IMR-90 (cell line): Measurements from ENCODE around the gene ATF7IP2.

Experiments used
- FOS ChIP-seq: fragments of 150-350 bp; IDR thresholded peaks from 2 replicates; pipeline ENCODE4 v1.6.1; 2016; ENCODE audit warnings: low read depth, low read length
- MAFK ChIP-seq: IDR thresholded peaks from 2 replicates; pipeline ENCODE4 v1.6.1; 2012; ENCODE audit warnings: low read depth, low read length, improper control_type of control experiment
- MXI1 ChIP-seq: IDR thresholded peaks from 2 replicates; pipeline ENCODE4 v1.6.1; 2012; ENCODE audit warnings: low read depth, mild to moderate bottlenecking, low read length, moderate library complexity, borderline replicate concordance
- POLR2A ChIP-seq: IDR thresholded peaks from 2 replicates; pipeline ENCODE4 v1.6.1; 2012; ENCODE audit warnings: mild to moderate bottlenecking, low read depth, low read length
- RAD21 ChIP-seq: IDR thresholded peaks from 2 replicates; pipeline ENCODE4 v1.6.1; 2012; ENCODE audit warnings: low read length, improper control_type of control experiment
- SMC3 ChIP-seq: fragments of 150-350 bp; IDR thresholded peaks from 2 replicates; pipeline ENCODE4 v1.6.1; 2016; ENCODE audit warnings: low read depth, mild to moderate bottlenecking, antibody characterized with exemption, low read length, moderate library complexity
- TF ChIP-seq, protein P1 (sequence below): conservative IDR thresholded peaks from 2 replicates; pipeline ENCODE4 v1.5.1; 2012; ENCODE audit warnings: mild to moderate bottlenecking, low read depth, low read length, improper control_type of control experiment
- TF ChIP-seq, protein P2 (sequence below): fragments of 150-350 bp; IDR thresholded peaks from 2 replicates; pipeline ENCODE4 v1.6.1; 2017; ENCODE audit warnings: mild to moderate bottlenecking, antibody characterized with exemption, low read length, low read depth

DNA sequence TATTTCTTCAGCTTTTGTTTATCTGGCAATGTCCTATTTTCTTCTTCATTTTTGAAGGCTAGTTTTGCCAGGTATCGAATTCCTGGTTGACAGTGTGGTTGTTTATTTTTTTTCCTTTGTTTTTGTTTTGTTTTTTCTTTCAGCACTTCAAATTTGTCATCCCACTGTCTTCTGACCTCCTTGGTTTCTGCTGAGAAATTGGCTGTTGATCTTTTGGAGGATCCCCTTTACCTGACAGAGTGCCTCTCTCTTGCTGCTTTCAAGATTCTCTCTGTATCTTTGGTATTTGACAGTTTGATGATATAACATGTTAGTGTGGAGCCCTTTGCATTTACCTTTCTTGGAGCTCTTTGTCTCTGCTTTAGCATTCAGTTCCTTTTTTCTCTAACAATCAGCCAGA lies 9.6 kb upstream of the ATF7IP2 start:
- TF ChIP-seq MAFK (no peak), SMC3 (no peak), POLR2A (no peak), RAD21 (no peak), MXI1 (no peak), FOS (no peak)
- TF ChIP-seq, protein P1, sequence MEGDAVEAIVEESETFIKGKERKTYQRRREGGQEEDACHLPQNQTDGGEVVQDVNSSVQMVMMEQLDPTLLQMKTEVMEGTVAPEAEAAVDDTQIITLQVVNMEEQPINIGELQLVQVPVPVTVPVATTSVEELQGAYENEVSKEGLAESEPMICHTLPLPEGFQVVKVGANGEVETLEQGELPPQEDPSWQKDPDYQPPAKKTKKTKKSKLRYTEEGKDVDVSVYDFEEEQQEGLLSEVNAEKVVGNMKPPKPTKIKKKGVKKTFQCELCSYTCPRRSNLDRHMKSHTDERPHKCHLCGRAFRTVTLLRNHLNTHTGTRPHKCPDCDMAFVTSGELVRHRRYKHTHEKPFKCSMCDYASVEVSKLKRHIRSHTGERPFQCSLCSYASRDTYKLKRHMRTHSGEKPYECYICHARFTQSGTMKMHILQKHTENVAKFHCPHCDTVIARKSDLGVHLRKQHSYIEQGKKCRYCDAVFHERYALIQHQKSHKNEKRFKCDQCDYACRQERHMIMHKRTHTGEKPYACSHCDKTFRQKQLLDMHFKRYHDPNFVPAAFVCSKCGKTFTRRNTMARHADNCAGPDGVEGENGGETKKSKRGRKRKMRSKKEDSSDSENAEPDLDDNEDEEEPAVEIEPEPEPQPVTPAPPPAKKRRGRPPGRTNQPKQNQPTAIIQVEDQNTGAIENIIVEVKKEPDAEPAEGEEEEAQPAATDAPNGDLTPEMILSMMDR: no peak
- TF ChIP-seq, protein P2, sequence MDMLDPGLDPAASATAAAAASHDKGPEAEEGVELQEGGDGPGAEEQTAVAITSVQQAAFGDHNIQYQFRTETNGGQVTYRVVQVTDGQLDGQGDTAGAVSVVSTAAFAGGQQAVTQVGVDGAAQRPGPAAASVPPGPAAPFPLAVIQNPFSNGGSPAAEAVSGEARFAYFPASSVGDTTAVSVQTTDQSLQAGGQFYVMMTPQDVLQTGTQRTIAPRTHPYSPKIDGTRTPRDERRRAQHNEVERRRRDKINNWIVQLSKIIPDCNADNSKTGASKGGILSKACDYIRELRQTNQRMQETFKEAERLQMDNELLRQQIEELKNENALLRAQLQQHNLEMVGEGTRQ: no peak
